Lower leg skin (tissue), 4 donors: ENCODE results near the gene MLF2. TPM values are rescaled to one million over a fixed set of nuclear protein-coding genes. Genes with fewer than 3 reads are reported as not detected.
A peak's percentile ranks its signal among the peaks of the same experiment; 100 is the strongest.

Experiments
- DNase-seq, 2 donors: peaks; one replicate each; pipeline ENCODE4 v3.0.0-alpha.2; 2019; ENCODE audit warnings: low spot score in 2 of 2
- H3K4me3 ChIP-seq: fragments of 200-600 bp; sonication (generic); 2 replicates; pipeline ENCODE4 v1.5.1; 2017; ENCODE audit warnings: mild to moderate bottlenecking, low read depth; ENCODE audit not compliant: poor library complexity, severe bottlenecking
- CTCF ChIP-seq, 3 donors: fragments of 450-650 bp; IDR thresholded peaks; one replicate each; pipeline ENCODE4 v1.5.1; 2016; ENCODE audit warnings: antibody characterized with exemption in 3 of 3, mild to moderate bottlenecking in 3 of 3, moderate library complexity in 2 of 3
- POLR2A ChIP-seq, 2 donors: fragments of 450-650 bp; IDR thresholded peaks; one replicate each; pipeline ENCODE4 v1.6.1; 2016 to 2017; ENCODE audit warnings: antibody characterized with exemption in 2 of 2, mild to moderate bottlenecking in 1 of 2, moderate library complexity in 1 of 2
- WGBS, 2 donors: methylation state at CpG; one replicate each; pipeline ENCODE4 v1.1.5; 2018; 5-methylcytosine and 5-hydroxymethylcytosine counted together
- intact Hi-C: fragments of 100-400 bp; cut with DNase I; formaldehyde crosslinking; loops from one replicate; pipeline ENCODE4 v1.15.0; 2023; ENCODE audit warnings: low total_unique reads
- total RNA-seq, 4 donors: library from RNA; depleted of rRNA; stranded (reverse); fragments of >200 nt; gene quantifications; one replicate each; pipeline ENCODE4 v1.1.0, GENCODE V29; 2016

MLF2 gene
- total RNA-seq, 4 donors from 2014 or later = 140 to 196 (median 175) TPM

DNA sequence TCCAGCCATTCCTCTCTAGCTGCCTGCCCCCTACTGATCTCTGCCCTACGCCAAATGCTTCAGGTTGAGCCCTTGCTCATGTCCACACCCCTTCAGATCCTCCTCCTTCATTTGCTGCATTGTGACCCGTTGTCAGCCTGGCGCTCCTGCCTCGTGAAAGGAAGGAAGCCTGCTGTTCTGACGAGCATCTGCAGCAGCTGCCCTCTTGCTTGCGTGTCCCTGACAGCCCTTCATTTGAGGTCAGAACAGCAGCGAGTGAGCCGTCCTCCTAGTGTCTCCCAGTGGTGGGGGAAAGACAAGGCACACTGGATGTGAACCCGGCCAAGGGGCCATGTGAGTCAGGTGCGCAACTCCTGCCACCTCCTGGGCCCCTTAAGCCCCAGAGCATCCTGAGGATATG, 49.3 kb downstream of the MLF2 start:
- H3K4me3 ChIP-seq = no peak overlapping the region
- intact Hi-C loops = no loop called here
- no peak for TF ChIP-seq CTCF (IDR thresholded peaks at IDR 0.05)
- no peak for TF ChIP-seq POLR2A (IDR thresholded peaks at IDR 0.05)
- 18 to 19% methylated on average over 10 of the region's 10 CpGs for WGBS, 2 donors
- DNase-seq = no peak

GRCh38 chr12:6701078-6701768, 51.7 kb downstream of the MLF2 start:
- DNase-seq = no peak
- no peak overlapping the region for H3K4me3 ChIP-seq
- 25 to 30% methylated on average over 13 of the region's 13 CpGs for WGBS, 2 donors
- TF ChIP-seq CTCF (IDR thresholded peaks at IDR 0.05) (no peak), POLR2A (IDR thresholded peaks at IDR 0.05) (no peak)
- intact Hi-C loops = no loop called here

DNA sequence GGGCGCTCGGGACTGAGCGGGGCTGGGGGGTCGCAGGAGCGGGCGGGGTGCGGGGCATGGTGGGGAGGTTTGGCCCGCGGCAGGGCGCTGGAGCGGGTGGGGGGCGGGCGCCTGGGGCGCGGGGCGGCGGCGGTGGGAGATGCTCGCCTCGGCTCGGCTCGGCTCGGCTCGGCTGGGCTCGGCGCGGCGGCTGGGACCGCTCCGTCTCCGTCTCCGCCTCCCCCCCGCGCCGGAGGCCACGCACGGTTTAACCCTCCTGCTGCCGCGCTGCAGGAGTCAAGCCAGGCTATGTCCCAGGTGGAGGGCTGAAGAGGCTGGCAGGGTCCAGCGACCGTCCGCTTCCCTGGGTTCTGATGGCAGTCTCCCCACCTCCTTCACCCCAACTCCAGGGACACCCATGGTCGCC, 52.3 kb downstream of the MLF2 start, which contains the start of gene PIANP:
PIANP (minus strand) TSS at position 170 of the 406 bp plus-strand sequence. CDS start 2,754 bp downstream, outside the sequence.
- H3K4me3 ChIP-seq = peak within 1 kb of the TSS; percentile 10
- TF ChIP-seq CTCF (IDR thresholded peaks at IDR 0.05) (no peak), POLR2A (IDR thresholded peaks at IDR 0.05) (no peak)
- peak in 1 of 2 donors; percentile 89 for DNase-seq
- WGBS, 2 donors = 0% methylated on average over 1 to 4 of the region's 43 CpGs
- intact Hi-C loops = no loop called here

DNA sequence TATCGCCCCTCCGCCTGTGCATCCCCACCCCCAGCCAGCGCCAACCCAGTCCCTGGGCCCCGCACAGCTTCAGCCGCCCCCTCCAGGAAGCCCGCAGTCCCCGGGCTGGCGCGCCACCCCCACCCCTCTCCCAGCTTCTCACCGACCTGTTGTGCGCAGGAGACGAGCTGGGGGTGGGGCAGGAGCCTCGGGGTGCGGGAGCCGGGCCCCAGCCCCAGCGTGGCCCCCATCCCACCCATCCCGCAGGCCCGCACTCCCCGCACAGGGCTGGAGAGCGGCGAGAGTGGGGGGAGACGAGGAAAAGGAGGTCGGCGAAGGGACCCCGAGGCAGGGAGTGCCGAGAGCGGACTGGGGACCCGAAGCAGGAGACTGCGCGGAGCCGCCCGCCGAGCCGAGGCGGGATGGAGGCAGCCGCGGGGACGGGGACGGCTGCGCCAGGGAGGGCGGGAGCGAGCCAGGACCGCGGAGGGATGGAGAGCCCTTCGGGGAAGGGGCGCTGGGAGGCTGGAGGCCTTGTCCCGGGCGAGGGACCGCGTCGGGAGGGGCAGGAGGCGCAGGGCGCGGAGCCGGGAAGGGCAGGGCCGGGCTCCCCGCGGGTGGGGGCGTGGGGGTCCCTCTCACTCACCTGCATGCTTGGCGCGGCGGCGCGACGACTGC, 52.8 kb downstream of the MLF2 start:
- no peak for DNase-seq
- 1% methylated on average over 44 to 55 of the region's 65 CpGs for WGBS, 2 donors
- TF ChIP-seq POLR2A (IDR thresholded peaks at IDR 0.05) (no peak), CTCF (IDR thresholded peaks at IDR 0.05) (no peak)
- peak overlapping the region; percentile 10 for H3K4me3 ChIP-seq
- intact Hi-C loops = no loop called here

DNA sequence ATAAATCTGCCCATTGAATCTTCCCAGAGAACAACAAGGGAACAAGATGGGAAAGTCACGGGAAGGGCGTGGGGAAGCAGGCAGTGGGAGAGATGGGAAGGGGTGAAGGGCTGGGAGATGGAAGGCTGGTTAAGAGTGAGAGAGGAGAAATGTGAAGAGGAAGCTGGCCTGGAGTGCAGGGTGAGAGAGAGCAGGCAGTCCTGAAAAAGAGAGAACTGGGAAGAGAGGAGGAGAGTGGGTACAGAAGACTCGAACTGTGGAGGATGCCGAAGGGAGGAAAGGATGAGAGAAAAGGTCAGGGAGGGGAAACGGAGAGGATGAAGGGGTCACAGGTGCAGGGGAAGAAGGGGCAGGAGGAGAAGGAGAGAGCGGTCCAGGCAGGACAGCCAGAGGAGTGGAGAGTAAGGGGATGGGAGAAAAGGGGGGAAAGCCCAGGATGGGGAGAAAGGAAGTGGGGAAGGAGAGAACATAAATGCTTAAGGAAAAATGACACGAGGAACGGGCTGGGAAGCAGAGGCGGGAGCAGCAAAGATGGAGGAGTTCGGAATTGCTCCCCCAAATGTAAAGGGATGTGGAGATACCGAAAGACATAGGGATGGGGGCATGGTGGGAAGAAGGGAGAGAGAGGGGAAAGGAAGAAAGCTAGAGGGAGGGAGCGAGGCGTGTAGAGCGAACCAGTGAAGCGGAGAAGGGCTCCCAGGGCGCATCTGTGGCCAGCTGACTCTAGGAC, 53.5 kb downstream of the MLF2 start:
- DNase-seq = no peak
- intact Hi-C loops = no loop called here
- no peak overlapping the region for H3K4me3 ChIP-seq
- no peak for TF ChIP-seq POLR2A (IDR thresholded peaks at IDR 0.05)
- TF ChIP-seq CTCF (IDR thresholded peaks at IDR 0.05) = no peak
- 20 to 24% methylated on average over 16 of the region's 16 CpGs for WGBS, 2 donors
